ENCODE data around the gene CHRND.

DNA sequence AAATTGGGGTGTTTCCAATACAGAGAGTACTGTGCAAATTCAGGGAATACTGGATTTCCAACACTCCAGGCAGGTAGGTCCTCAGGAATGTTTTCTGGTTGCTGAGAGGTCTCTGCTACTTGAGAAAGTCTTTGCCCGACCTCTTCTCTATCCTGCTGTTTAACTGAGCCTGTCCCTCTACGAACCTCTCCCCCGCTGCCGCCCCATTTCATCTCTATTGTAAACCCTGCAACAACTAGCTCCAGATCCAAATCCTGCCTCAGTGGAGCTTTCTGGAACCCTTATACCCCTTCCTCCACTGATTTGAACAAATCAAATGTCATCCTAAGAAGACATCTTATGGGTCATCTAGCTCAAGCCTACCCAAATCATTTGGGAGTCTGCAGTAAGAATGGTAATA is 25.8 kb downstream of the CHRND start:
- TF ChIP-seq CTCF (IDR thresholded peaks at IDR 0.05; ENCODE audit: insufficient read depth, low read length) (no peak), POLR2AphosphoS5 (IDR thresholded peaks at IDR 0.05; ENCODE audit: low read depth) (no peak)
